ENCODE results near the gene RXRB.

RXRB gene

DNA sequence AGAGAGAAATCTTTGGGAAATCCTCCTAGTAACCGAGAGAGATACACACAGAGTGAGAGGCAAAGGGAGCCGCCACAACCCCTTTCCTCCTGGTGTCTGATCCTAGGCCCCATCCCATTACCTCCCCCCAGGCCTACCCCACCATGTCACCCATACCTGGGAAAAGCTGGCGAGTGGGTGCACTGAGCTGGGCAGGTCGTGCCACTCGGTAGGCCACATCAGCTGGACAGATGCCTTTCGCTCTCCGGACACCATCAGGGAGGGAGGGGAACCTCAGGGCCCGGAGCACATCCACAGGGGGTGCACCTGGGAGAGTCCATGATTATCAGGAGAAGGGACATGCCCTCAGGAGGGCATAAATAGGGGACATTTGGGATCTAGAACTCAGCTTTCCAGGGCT is 11.3 kb downstream of the RXRB start:
- TF ChIP-seq, protein P1, sequence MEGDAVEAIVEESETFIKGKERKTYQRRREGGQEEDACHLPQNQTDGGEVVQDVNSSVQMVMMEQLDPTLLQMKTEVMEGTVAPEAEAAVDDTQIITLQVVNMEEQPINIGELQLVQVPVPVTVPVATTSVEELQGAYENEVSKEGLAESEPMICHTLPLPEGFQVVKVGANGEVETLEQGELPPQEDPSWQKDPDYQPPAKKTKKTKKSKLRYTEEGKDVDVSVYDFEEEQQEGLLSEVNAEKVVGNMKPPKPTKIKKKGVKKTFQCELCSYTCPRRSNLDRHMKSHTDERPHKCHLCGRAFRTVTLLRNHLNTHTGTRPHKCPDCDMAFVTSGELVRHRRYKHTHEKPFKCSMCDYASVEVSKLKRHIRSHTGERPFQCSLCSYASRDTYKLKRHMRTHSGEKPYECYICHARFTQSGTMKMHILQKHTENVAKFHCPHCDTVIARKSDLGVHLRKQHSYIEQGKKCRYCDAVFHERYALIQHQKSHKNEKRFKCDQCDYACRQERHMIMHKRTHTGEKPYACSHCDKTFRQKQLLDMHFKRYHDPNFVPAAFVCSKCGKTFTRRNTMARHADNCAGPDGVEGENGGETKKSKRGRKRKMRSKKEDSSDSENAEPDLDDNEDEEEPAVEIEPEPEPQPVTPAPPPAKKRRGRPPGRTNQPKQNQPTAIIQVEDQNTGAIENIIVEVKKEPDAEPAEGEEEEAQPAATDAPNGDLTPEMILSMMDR (IDR thresholded peaks at IDR 0.05): no peak
- no peak for TF ChIP-seq ZFX (IDR thresholded peaks at IDR 0.05; ENCODE audit: borderline replicate concordance)
- H3K27ac ChIP-seq: no peak overlapping the region

DNA sequence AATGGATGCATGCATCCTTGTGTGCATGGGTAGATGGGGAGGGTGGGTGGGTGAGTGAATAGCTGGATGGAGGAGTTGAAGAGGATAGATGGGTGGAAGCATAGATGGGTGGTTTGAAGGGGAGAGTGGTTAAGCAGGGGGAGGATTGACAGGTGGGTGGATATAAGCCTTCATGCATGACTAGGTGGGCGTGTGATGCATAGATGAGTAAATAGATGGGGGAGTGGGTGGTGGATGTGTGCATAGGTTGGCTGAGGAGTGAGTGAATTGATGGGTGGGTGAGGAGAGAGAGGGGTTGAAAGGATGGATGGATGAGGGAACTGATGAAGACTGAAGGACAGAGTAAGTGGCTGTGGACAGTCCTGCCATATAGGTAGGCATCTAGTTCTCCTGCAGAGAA is 12.7 kb downstream of the RXRB start:
- H3K27ac ChIP-seq: no peak overlapping the region
- TF ChIP-seq, protein P1 (IDR thresholded peaks at IDR 0.05): no peak
- TF ChIP-seq ZFX (IDR thresholded peaks at IDR 0.05; ENCODE audit: borderline replicate concordance): no peak

DNA sequence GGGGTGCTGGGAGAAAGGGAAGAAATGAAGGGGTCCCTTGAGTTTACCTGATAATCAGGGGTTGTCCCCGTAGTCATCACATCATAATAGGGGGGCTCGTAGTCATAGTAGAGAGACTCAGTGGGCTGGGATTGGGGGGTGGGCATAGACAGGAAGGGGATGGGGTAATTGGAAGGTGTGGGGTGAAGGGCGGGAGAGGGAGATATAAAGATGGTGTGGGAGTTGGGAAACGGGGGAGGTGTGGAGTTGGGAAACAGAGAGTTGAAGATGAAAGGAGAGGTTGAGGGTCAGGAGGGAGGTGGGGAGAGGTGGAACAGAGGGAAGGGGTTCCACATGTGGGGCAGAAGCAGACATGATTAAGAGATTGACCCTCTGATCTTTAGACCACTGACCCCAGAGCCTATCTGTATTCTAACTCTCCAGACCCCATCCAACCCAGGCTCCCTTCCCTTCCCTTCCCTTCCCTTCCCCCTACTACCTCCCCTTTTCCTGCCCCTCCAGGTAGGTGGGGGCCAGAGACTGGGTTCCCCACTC is 14.7 kb downstream of the RXRB start:
- TF ChIP-seq, protein P1 (IDR thresholded peaks at IDR 0.05): no peak
- no peak for TF ChIP-seq ZFX (IDR thresholded peaks at IDR 0.05; ENCODE audit: borderline replicate concordance)
- no peak overlapping the region for H3K27ac ChIP-seq

DNA sequence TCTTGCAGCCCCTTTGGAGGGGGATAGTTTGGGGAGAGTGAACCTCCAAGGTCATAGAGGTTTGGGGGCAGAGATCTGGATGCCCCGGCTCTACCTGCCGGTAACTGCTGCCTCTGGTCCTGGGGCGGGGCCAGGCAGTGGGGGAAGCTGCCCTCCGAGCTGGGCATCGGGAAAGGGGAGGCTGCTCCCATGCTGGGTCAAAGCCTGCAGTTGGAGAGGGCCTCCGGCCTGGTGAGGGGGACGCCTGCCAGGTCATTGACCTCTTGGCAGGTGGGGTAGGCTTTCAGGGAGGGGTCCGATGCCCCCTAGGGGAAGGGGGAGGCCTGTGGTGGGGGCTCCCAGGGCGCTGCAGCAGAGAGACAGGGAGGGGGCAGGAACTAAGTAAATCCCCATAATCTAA is 15.3 kb downstream of the RXRB start:
- H3K27ac ChIP-seq: no peak overlapping the region
- TF ChIP-seq, protein P1 (IDR thresholded peaks at IDR 0.05): no peak
- no peak for TF ChIP-seq ZFX (IDR thresholded peaks at IDR 0.05; ENCODE audit: borderline replicate concordance)

DNA sequence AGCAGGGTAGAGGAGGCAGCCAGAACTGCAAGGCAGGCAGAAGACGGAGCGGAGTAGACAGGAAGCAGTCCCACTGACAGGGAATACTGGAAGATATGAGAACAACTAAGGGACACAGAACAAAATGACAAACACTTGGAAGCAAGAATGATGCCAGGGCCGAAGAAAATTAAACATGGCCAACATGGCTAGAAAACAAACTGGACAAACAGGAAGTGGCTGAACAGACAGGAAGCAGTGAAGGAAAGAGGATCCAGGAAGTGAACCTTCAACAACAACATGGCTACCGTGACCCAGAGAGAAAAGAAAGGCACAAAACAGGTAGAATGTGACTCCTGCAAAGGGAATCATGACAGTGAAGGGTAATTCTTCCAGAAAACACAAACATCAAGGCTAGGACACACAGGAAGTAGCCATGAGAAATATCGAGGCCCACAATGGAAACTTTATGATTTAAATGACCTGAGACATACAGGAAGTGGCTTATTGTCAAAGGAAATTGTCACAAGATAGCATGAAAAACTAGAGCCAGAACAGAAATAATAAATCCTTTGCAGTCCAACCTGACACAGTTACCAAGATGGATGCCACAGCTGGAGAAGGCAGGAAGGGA is 17.3 kb downstream of the RXRB start:
- TF ChIP-seq, protein P1 (IDR thresholded peaks at IDR 0.05): no peak
- TF ChIP-seq ZFX (IDR thresholded peaks at IDR 0.05; ENCODE audit: borderline replicate concordance): no peak
- no peak overlapping the region for H3K27ac ChIP-seq

DNA sequence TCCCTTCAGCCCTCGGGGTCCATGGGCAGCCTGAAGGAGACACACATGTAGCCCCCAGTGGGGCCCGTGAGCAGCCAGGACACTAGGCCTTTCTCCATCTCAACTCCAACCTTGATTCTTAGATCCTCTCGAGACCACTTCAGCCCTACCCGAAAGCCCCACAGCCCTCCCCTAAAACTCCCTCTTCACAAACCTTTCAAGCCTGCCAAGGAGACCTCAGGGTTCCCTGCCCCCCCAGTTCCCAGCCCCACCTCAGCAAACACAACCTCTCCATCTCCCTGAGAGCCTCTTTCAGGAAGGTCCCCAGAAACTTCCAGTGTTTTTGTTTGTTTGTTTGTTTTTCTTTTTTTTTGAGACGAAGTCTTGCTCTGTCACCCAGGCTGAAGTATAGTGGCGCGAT is 19.3 kb downstream of the RXRB start:
- H3K27ac ChIP-seq: no peak overlapping the region
- TF ChIP-seq, protein P1 (IDR thresholded peaks at IDR 0.05): no peak
- TF ChIP-seq ZFX (IDR thresholded peaks at IDR 0.05; ENCODE audit: borderline replicate concordance): no peak

DNA sequence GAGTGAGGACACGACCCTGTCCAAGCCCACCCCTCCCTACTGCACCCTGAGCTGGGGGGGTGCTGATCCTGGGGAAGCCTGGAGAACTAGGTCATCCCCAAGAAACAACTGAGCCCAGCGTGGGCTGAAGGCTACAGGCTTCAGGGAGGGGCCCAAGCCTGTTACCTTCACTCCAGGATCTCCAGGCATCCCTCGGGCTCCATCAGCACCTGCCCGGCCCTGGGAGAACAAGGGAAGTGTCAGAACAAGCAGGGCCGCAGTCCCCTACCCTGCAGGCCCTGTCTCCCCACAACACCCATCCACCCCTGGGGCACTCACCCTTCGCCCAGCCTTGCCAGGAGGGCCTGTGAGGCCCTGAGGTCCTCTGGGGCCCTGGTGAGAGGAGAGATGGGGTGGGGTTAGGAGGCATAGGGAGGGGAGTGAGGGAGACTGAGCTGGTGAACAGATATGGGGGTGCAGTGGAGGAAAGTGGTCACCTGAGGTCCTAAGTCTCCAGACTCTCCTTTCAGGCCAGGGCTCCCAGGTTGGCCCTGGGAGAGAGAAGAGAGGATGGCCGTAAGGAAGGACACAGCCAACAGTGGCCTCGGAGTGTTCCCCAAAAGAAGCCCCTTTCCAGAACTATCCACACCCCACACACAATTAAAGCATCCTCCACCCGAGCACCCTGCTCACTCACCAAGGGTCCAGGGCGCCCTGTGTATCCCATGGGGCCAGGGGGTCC is 21.6 kb downstream of the RXRB start:
- TF ChIP-seq, protein P1 (IDR thresholded peaks at IDR 0.05): no peak
- TF ChIP-seq ZFX (IDR thresholded peaks at IDR 0.05; ENCODE audit: borderline replicate concordance): no peak
- H3K27ac ChIP-seq: no peak overlapping the region
